ENCODE data around the gene NTRK1. TPM values are rescaled to one million over a fixed set of nuclear protein-coding genes. Genes with fewer than 3 reads are reported as not detected.

NTRK1 gene
- total RNA-seq, 2 donors from 2014 or later: 0.42 to 0.81 TPM

DNA sequence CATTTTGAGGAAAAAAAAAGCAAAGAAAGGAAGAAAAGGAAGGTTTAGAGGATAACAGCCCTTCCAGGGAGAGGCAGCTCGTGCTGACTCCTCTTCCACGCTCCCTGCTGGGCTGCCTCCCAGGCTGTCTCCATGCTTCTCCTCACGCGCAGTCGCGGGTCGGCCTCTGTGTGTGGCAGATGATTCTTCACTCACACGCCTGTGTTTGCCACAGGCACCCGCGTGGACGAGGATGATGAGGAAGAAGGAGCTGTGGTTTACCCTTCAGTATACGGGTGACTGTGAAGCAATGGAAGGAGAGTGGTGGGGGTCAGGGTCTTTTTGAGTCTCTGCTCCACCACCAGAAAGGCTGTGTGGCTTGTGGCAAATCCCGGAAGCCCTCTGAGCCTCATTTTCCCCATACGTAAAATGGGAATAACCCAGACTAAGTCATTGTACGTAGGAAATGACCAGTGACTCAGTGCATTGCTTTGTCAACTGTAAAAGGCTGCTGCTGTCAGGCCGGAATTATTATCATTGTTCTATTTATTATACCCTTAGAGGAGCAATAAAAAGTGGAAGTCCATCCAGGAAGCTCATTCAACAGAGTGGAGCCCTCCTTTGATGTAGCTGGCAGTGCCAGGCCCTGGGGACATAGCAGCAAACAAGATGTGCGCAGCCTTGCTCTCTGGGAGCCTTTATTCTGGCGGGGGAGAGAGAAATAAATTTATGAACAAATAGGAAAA, 32.1 kb upstream of the NTRK1 start:
- Histone ChIP-seq H3K9me3 (no peaks in the 10 kb centered on the region), H3K27me3 (replicated peaks; ENCODE audit: insufficient read depth) (no peaks in the 10 kb centered on the region), H3K4me3 (no peak overlapping the region), H3K36me3 (no peaks in the 10 kb centered on the region), H3K27ac (no peak overlapping the region), H3K4me1 (ENCODE audit: control insufficient read depth in 1 of 2, low read depth in 2 of 2) (no peaks in the 10 kb centered on the region)
- no peak for ATAC-seq (ENCODE audit: insufficient number of reproducible peaks, low FRiP score, low read depth)
- TF ChIP-seq, protein P1, sequence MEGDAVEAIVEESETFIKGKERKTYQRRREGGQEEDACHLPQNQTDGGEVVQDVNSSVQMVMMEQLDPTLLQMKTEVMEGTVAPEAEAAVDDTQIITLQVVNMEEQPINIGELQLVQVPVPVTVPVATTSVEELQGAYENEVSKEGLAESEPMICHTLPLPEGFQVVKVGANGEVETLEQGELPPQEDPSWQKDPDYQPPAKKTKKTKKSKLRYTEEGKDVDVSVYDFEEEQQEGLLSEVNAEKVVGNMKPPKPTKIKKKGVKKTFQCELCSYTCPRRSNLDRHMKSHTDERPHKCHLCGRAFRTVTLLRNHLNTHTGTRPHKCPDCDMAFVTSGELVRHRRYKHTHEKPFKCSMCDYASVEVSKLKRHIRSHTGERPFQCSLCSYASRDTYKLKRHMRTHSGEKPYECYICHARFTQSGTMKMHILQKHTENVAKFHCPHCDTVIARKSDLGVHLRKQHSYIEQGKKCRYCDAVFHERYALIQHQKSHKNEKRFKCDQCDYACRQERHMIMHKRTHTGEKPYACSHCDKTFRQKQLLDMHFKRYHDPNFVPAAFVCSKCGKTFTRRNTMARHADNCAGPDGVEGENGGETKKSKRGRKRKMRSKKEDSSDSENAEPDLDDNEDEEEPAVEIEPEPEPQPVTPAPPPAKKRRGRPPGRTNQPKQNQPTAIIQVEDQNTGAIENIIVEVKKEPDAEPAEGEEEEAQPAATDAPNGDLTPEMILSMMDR (IDR thresholded peaks at IDR 0.05): no peak
- DNase-seq (ENCODE audit: low spot score): no peak

DNA sequence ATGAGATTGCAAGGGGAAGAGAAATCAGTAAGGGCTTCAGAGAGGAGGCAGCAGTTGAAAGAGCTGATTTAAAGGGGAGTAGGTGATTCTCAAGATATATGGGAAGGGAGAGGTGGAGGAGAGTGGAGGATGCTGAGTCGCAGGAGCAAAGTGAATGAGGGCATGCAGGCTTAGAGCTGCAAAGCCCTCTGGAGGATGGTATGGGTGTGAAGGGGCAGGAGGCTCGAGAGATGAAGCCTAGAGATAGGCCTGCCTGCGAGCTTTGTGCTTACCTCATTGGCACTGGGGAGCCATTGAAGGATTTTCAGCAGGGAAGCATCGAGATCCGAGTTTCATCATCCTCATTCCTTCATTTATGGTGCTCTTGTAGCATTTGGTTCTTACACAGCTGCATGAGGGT, 28.2 kb upstream of the NTRK1 start:
- ATAC-seq (ENCODE audit: insufficient number of reproducible peaks, low FRiP score, low read depth) (no peak), DNase-seq (ENCODE audit: low spot score) (no peak)

DNA sequence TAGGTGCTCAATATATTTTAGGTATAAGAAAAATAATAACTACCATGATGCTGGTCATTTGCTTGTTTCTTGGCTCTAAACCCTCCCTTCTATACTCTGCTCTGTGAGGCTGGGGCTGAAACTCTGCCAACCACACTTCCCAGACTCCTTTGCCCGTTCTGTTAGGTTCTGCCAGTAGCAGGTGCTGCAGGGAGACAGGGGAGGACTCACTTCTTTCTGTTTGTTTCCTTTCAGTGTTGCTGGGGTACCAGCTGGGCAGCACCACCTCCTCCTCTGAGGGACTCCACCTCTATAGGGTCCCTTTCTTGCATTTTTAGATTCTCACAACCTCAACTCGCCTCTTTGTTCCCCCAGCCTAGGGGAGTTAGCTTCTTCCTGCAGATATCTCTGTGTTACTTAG, 27.1 kb upstream of the NTRK1 start:
- Histone ChIP-seq H3K27me3 (replicated peaks; ENCODE audit: insufficient read depth) (no peaks in the 10 kb centered on the region), H3K4me3 (no peak overlapping the region), H3K36me3 (no peaks in the 10 kb centered on the region), H3K4me1 (ENCODE audit: control insufficient read depth in 1 of 2, low read depth in 2 of 2) (no peaks in the 10 kb centered on the region), H3K9me3 (no peaks in the 10 kb centered on the region), H3K27ac (no peak overlapping the region)
- DNase-seq (ENCODE audit: low spot score) (no peak), ATAC-seq (ENCODE audit: insufficient number of reproducible peaks, low FRiP score, low read depth) (no peak)
- TF ChIP-seq, protein P1 (IDR thresholded peaks at IDR 0.05): no peak

More for the DNA sequence above, 28.2 kb upstream of the NTRK1 start:
- H3K27me3 ChIP-seq (replicated peaks; ENCODE audit: insufficient read depth): no peaks in the 10 kb centered on the region
- no peaks in the 10 kb centered on the region for H3K9me3 ChIP-seq
- H3K4me1 ChIP-seq (ENCODE audit: control insufficient read depth in 1 of 2, low read depth in 2 of 2): no peaks in the 10 kb centered on the region
- no peak overlapping the region for H3K27ac ChIP-seq
- no peak overlapping the region for H3K4me3 ChIP-seq
- H3K36me3 ChIP-seq: no peaks in the 10 kb centered on the region
- TF ChIP-seq, protein P1 (IDR thresholded peaks at IDR 0.05): no peak

DNA sequence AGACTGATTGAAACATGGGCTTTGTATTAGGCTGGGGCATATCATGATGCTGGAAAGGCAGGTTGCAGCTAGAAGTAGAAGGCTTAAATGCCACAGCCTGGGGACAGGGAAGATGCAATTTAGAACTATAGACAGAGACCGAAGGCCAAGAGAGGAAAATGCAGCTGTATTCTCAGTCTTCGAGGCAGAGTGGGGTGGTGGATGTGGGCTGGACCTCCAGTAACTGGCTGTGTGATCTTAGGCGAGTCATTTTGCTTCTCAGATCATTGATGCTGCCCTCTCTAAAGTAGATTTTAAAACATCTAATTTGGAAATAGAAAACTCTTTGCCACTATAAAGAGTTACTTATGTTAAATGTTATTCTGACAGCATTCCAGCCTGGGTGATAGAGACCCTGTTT, 26.3 kb upstream of the NTRK1 start:
- ATAC-seq (ENCODE audit: insufficient number of reproducible peaks, low FRiP score, low read depth): no peak
- TF ChIP-seq, protein P1 (IDR thresholded peaks at IDR 0.05): no peak
- DNase-seq (ENCODE audit: low spot score): no peak
- H3K9me3 ChIP-seq: no peaks in the 10 kb centered on the region
- H3K4me1 ChIP-seq (ENCODE audit: control insufficient read depth in 1 of 2, low read depth in 2 of 2): no peaks in the 10 kb centered on the region
- no peak overlapping the region for H3K27ac ChIP-seq
- H3K27me3 ChIP-seq (replicated peaks; ENCODE audit: insufficient read depth): no peaks in the 10 kb centered on the region
- H3K4me3 ChIP-seq: no peak overlapping the region
- no peaks in the 10 kb centered on the region for H3K36me3 ChIP-seq

DNA sequence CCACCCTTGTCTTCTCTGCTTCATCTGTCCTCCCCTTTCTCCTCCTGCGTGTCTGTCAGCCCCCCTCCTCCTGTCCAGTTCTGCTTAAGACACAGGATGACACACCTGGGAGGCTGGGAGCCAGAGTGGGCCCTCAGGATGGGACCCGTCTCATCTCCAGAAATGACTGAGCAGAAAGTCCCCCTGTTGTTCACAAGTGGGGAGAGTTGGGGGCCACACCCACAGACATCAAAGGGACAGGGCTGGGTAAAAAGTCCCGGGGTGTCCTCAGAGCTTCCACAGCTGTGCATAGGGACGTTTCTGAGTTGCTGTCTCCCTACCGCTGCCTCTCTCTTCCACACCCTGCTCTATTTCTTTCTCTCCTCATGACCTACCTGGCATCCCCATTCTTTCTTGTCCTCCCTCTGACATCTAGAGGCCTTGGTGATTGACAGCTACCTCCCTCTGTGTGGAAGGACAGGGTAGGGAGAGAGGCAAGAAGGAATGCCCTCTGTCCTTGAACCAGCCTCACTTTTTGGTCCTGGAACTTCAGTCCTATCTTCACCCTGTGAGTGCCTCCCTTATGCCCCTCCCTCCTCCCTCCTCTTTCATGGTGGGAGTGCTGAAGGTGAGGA, 24.5 kb upstream of the NTRK1 start:
- H3K27me3 ChIP-seq (replicated peaks; ENCODE audit: insufficient read depth): no peaks in the 10 kb centered on the region
- TF ChIP-seq, protein P1 (IDR thresholded peaks at IDR 0.05): no peak
- ATAC-seq (ENCODE audit: insufficient number of reproducible peaks, low FRiP score, low read depth): no peak

More for the DNA sequence above, 24.5 kb upstream of the NTRK1 start:
- Histone ChIP-seq H3K9me3 (no peaks in the 10 kb centered on the region), H3K4me1 (ENCODE audit: control insufficient read depth in 1 of 2, low read depth in 2 of 2) (no peaks in the 10 kb centered on the region), H3K27ac (no peak overlapping the region), H3K36me3 (no peaks in the 10 kb centered on the region), H3K4me3 (no peak overlapping the region)
- no peak for DNase-seq (ENCODE audit: low spot score)
